HG03520 (cell line): ENCODE measurements around the gene TMPRSS11A.

ENCODE experiments used
- ATAC-seq: cut with Tn5 transposase; IDR thresholded peaks from one replicate; pipeline ENCODE4 v1.9.1; 2021; ENCODE audit warnings: mild to moderate bottlenecking, moderate library complexity; ENCODE audit not compliant: unreplicated experiment

The TMPRSS11A gene

DNA sequence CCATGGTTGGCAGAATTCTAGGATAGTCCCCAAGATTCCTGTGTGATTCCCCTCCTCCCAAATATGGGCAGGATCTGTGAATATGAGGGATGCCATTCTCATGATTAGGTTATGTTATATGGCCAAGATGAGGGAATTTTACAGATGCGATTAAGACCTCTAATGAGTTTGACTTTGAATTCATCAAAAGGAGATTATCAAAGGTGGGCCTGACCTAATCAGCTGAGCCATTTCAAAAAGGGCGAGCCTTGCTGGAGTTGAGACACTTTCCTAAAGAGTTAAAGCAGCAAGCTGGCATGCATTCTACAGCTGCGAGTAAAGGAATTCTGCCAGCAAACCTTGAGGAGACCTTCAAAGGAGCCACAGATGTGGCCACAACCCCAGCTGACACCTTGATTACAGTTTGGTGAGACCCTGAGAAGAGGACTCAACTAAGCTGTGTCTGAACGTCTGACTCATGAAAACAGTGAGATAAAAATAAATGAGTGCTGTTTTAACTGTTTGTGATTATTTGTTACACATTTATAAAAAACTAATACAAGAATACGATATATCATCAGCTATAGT, 47.8 kb downstream of the TMPRSS11A start:
- no peak for ATAC-seq

DNA sequence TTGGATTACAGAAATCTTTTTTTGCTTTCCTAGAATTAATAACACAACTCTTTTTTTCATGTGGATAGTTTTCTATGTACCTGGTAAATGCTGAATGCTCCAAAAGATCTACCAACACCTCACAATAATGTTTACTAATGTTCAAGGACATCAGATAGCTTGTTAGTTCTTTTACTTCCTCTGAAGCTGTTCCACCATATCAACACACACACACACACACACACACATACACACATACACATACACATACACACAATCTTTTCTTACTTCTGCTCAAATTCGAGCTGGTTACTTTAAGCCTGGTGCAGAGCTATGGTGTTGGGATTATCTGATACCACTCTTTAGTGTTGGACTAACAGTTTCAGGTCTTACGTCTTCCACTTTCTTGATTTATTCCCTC, 51.2 kb downstream of the TMPRSS11A start:
- no peak for ATAC-seq

DNA sequence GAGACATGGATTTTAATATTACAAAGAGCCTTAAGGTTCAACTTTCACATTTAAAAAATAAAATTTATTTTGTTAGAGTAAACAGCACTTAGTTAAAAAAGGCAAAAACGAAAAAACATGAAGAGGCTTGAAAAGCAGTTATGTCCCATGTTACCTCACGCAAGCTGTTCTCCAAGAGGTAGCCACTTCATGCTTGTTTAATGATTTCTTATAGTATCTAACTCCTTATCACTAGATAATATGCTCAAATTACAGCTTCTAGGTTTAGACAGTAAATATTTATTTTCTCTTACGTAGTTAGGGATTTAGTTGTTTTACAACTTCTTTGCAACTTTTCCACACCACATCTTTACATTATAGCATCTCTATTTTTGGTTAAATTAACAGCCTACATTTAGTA, 51.7 kb downstream of the TMPRSS11A start:
- no peak for ATAC-seq

DNA sequence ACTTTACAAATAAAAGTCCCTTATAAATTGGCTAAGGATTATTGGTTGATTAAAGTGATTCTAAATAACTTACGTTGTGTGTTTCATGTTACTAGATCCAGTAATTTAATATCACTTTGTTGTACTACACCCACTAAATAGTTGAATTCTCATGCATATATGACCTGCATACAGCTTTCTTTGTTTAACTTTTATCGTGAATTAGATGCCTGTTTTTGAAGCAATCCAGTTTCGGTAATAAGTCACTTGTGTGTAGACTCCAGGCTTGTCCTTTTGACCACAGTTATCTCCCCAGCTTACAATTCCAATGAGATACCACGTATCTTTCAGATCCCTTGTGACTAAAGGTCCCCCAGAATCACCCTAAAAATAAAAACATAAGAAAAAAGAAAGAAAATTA, 52.2 kb downstream of the TMPRSS11A start:
- ATAC-seq: no peak

DNA sequence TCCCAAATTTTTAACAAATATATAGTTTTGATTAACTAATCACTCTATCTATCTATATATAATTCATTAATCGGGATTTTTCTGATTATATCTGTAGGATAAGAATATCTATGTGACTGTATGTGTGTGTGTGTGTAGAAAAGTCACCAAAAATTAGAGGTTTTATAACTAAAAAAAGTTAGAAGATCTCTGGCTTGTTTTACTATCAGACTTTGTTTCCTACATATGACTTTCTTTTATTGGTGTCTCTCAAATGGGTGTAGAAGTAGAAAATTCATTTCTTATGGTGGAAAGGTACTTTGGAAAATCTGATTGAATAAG, 52.7 kb downstream of the TMPRSS11A start:
- no peak for ATAC-seq

DNA sequence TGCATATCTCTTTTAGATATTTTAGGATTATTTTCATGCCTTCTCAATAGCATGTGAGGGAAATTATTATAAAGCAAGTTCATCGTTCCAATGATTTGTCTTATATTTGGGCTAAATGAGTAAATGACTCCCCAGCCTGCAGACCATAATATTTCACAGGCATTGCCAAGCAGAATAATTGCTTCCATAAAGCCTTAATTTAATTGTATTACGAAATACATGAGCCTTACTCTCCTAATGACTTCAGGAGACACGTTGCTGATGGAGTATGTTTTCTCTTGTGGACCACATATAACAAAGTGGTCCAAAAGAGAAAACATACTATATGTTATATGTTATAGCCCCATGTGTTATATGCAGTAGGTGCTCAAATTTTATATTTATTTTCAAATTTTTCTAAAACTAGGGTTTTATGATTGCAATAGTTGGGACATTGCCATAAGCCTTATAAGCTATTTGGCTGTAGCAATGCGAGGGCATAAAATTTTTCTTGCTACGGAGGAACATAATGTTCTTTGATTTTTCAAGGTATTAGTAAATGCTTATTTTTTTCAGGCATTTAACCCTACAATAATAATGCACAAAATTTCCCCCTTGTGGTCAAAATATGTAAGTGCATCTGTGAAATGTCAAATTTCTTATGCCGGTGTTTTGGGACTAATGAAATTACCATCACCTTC, 53.2 kb downstream of the TMPRSS11A start:
- ATAC-seq: no peak

DNA sequence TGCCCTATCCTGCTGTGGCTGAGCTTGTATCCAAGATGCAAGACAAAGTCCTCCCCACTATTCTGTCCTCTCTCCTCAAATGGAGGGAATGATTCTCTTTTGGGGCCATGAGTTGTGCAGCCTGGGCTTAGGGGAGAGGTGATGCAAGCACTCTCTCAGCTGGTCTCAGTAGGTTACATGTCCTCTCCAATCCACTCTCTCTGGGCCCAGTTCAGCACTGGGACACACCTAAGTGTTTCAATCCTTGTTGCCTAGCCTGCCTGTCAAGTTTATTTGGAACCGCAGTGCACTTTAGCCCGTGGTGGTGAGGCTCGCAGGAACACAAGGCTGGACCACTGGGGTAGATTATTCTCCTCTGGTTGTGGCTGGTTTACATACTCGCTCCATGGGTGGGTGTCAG, 55.6 kb downstream of the TMPRSS11A start:
- no peak for ATAC-seq

DNA sequence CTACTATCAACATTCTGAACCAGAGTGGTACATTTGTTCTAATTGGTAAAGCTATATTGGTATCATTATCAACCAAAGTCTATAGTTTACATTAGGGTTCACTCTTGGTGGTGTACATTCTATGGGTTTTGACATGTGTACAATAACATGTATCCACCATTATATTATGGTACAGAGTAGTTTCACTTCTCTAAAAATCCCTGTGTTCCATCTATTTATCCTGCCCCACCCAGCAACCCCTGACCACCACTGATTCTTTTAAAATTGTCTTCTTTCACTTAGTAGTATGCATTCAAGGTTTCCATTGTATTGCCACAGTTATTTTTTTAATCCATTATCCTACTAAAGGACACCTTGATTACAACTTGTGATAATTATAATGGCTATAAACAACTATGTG, 64.2 kb downstream of the TMPRSS11A start:
- ATAC-seq: no peak

DNA sequence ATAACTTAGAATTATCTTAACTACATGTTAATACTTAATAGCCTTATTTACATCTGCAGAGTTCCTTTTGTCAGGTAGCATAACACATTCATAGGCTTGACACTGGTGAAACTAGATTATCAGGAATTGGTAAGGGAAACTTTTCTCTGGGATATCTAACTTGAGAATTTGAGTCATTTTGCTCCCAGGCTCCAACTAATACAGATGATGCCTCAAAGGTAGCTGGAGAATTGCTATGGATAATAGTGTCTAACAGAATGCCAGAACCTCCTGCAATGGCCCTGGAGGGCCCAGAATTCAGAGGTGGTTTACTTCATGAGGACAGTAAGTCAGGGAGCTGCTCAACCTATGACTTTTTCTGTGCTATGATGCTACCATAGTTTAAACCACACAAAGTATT, 65.6 kb downstream of the TMPRSS11A start:
- no peak for ATAC-seq

DNA sequence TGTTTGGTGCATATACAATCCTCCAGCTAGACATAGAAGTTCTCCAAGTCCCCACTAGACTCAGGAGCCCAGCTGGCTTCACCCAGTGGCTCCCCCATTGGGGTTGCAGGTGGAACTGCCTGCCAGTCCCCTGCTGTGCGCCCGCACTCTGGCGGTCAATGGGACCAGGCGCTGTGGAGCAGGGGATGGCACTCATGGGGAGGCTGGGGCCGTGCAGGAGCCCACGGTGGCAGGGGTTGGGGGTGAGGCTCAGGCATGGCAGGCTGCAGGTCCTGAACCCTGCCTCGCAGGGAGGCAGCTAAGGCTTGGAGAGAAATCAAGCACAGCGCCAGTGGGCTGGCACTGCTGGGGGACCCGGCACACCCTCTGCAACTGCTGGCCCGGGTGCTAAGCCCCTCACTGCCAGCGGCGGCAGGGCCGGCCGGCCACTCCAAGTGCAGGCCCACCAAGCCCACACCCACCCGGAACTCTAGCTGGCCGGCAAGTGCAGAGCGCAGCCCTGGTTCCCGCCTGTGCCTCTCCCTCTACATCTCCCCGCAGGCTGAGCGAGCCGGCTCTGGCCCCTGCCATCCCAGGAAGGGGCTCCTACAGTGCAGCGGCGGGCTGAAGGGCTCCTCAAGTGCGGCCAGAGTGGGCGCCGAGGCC, 66.8 kb downstream of the TMPRSS11A start:
- no peak for ATAC-seq

DNA sequence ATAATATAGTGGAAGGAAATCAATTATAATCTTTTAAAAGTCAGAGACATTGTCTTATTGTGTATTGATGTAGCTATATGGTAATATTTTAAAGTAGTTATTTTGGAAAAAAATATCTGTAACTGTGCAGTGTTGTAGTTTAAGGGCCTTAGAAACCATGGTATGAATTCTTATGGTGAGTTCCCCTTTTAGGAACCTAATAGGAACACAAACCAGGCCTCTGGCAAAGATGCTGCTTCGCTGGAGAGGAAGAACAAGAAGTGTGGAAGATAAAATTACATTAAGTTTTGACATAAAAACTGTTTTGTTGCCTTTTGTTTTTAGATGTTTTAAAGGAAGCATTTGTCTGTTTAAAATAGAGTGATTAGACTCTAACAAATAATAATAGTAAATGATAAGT, 68.6 kb downstream of the TMPRSS11A start:
- ATAC-seq: no peak

DNA sequence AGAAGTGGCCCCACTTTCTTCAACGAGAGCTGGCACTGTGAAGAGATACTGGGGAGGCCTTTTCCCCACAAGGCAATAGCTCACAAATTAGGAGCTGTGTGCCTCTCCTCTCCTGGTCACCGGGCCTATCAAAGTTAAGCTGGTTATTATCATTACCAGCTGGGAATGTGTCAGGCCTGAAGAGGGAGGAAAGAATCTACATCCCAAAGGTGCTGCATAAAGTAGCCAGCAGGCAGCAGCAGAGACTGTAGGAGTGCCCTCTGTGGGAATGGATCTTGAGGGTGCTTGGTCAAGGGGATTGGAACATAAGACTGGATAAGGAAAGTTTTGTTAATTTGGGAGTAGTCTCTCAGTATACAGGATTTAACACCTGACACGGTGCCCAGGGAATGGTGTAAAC, 70.4 kb downstream of the TMPRSS11A start:
- no peak for ATAC-seq

DNA sequence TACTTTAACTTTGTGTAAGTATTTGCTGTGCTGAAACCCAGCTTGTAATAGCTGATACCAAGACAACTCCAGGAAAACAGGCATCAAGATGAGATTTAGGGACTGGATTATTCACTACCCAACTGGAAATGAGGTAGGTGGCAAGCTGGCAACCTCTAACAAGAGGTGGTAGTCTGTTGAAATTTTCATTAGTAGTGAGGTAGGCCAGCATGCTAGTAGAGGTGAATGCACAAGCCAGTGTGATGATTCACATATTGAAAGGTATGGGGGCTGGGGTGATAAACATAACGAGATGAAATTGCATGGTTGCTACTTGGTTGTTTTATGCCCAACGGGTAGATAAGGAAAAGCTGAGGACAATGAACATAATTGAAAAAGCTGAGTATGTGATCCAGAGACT, 71.0 kb downstream of the TMPRSS11A start:
- no peak for ATAC-seq

DNA sequence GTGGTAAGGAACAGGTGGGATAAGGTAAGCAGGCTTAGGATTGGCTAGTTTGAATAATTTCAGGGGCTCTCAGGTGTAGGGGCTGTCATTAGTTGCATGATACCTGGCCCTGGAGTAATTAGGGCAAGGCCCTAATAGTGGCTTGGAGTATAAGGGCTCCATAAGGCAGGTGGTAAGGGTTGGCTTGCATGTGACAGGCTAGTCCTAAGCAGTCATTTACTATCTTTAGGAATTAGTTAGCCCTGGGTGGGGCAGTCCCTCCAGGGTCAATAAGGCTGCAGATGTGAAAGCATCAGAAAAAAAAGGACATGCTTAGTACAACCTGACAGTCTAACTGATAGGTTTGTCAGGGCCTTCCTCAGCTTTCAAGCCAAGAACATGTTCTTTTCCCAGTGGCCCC, 71.6 kb downstream of the TMPRSS11A start:
- no peak for ATAC-seq

DNA sequence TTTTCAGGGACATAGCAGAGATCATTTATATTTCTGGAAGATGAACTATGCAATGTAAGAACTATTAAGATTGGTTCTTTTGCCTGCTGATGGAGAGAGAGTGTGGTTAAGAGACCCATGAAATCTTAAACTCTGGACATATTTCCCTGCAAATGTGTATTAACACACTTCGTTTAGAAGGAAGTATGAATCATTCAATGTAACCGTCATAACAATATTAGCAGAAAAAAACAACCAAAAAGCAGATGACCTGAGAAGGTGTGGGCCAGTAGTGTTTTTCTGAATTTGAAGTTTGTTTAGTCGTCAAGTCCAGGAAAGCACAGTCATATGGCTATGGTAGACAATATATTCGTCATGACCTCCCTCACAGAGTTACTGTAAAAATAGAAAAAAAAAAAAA, 77.0 kb downstream of the TMPRSS11A start:
- no peak for ATAC-seq

DNA sequence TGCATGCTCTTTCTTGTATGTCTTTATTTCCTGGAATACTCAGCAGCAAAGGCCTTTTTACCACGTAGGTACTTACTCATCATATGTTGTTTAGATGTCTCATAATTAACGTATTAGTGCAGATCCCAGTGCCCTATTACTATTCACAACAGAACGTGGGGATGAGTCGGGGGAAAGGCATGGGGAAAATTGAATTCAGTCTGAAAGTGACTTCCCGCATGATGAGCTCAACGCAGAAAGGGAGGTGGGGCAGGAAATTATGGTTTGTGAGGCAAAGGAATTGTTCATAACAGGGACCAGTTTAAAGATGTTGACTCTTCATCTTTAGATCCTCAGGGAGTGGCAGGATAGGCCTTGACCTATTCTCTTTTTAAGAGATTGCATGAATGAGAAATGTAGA, 77.5 kb downstream of the TMPRSS11A start:
- no peak for ATAC-seq

DNA sequence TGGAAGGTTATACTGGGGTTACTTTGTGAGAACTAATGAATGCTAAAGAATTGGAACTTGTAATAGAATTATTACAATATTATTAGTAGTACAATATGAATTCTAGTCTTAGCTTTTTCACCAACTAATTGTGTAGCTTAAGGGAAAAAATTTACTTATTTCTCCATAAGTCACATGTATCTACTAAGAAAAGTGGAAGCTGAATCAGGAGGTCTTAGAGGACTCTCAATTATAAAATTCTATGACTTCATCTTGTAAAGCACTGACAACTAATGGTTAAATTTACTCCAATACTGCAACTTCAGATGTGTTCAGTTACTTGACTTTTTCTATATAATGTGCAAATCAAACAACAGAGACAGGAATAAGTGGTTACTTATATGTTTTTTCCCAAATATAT, 78.6 kb downstream of the TMPRSS11A start:
- no peak for ATAC-seq

DNA sequence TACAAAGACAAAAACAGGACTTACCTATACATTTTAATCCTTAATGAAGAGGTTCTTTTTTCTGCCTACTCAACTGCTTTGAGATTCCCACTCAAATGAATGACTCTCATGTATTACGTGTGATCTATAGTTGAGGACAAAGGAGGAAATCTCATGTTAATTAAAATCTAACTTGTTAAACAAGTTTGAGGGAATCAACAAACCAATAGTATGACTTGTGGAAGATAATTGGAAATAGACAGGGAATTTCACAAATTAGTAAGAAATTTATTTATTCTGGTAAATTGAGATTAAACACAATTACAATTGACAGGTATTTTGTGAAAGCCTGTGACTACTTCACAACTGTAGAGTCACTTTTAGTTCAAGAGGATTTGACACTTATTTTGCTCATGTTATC, 79.4 kb downstream of the TMPRSS11A start, which contains the start of gene TMPRSS11D:
Gene TMPRSS11D, minus strand, starts transcription at position 101 of the 400 bp plus-strand sequence. Its CDS starts 69 bp downstream, at position 32.
- no peak for ATAC-seq

DNA sequence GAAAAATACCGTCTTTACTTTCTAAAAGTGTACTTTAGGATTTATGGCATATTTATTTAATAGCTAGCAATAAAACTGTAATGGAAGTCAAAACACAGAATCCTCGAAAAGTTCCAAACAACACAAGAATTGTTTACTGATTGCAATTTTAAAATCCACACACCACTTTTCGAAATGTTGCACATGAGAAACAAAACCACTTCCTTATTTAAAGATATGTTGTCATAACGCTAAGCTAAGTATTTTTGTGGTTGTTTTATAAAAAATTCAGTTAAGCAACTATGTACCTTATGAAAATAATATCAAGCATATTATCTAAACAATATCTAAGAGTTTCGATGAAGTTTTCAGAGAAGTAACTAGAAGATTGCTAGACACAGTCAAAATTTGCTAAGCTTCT, 79.8 kb downstream of the TMPRSS11A start:
- no peak for ATAC-seq

DNA sequence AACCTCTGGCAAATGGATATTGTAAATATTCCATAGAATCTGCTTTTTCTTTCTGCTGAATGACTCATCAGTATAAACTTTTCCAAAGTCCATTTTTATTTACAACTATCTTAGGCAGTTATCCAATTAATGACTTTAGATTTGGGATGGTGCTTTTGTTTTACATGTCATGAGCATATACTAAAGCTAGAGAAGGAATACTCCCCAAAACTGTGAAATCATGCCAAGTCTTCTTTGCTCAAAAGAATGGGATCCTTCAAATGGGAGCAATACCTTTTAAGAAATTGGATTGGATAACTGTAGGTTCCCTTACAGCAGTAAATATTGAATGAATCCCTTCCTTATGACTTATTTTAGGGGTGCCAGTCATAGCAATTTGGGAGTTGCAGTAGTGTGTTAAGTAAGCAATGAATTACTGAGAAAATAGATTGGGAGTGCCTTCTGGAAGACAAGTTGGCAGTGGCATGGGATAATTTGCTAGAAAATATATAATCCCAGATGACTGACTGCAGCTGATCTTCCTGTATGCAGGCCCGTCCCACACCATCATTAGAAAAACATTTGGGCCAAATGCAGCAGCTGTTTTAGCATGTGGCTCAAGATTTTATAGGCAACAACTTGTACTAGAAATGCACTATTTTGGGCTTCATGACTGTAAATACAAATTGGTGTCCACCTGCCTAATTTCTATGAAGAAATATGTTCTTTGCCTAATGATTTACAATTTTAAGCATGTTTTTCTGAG, 82.3 kb downstream of the TMPRSS11A start:
- no peak for ATAC-seq

DNA sequence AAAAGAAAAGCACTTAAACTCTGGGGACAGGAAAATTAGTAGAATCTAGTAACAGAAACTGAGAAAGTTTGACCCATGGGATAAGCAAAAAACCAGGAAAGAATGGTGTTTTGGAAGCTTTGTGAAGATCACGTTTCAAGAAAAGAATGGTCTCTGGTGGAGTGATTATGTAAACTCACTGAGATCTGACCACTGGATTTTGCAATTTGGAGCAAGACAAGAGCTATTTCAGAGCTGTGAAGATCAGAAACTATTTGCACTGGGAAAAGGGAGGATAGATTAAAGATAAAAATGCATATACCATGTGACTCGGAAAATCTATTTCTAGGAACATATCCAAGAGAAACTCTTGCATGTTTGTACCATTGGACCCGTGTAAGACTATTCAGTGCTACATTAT, 83.8 kb downstream of the TMPRSS11A start:
- no peak for ATAC-seq

DNA sequence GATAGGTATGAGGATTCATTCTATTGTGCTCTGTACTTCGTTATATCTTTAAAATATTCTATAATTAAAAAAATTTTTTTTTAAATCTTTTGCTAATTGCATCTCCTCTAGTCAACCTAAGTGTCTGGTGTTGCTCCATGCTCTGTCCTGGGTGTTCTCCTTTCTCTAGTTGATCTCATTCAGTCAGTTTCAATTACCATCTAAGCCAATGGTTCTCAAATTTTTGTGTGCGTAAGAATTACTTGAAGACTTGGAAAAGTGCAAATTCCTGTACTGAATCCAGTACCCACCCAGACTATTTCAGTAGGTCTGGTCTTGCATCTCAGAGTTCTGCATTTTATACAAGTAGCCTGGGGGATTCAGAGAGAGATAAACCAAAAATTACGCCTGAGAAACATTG, 86.2 kb downstream of the TMPRSS11A start:
- no peak for ATAC-seq
